ENCODE data around the gene HENMT1.

The HENMT1 gene

GRCh38 chr1:108627256-108627655 is 33.6 kb downstream of the HENMT1 start:
- H2AK5ac ChIP-seq (ENCODE audit: low read length), result no peak overlapping the region
- H3K36me3 ChIP-seq (ENCODE audit: control insufficient read depth in 1 of 2, insufficient read depth in 2 of 2, low read length in 2 of 2), result peaks cover 0 to 2% of the 10 kb centered on the region in 2 experiments
- H3K4me3 ChIP-seq (ENCODE audit: low read depth, low read length), result no peak overlapping the region
- H3K14ac ChIP-seq (ENCODE audit: low read length), result no peak overlapping the region
- no peak overlapping the region for H4K8ac ChIP-seq (ENCODE audit: low read depth, low read length)
- H3K4me2 ChIP-seq (ENCODE audit: low read length), result no peak overlapping the region
- no peak overlapping the region for H2BK5ac ChIP-seq (ENCODE audit: low read depth, low read length, poor library complexity)
- no peaks in the 10 kb centered on the region for H3K79me1 ChIP-seq (ENCODE audit: low read length)
- no peaks in the 10 kb centered on the region for H3K9me3 ChIP-seq (ENCODE audit: insufficient read depth, low read depth, low read length)
- no peak overlapping the region for H3K9ac ChIP-seq (ENCODE audit: low read length)
- H4K12ac ChIP-seq (ENCODE audit: low read depth, low read length), result no peak overlapping the region
- no peaks in the 10 kb centered on the region for H3K4me1 ChIP-seq (ENCODE audit: control insufficient read depth in 1 of 2, insufficient read depth in 2 of 2, low read length in 2 of 2)
- H4K91ac ChIP-seq (ENCODE audit: low read depth, low read length), result no peak overlapping the region
- H3K4ac ChIP-seq (ENCODE audit: low read depth, low read length), result no peak overlapping the region
- no peak overlapping the region for H2BK120ac ChIP-seq (ENCODE audit: insufficient read depth, low read length, poor library complexity)
- no peak overlapping the region for H2AFZ ChIP-seq (ENCODE audit: insufficient read depth, low read length, poor library complexity)
- H3K27me3 ChIP-seq (ENCODE audit: insufficient read depth, low read length), result no peaks in the 10 kb centered on the region
- H3K23ac ChIP-seq (ENCODE audit: low read length), result no peak overlapping the region
- H3K79me2 ChIP-seq (ENCODE audit: control insufficient read depth, insufficient read depth, low read length, poor library complexity), result no peaks in the 10 kb centered on the region
- no peak for DNase-seq
- no peak overlapping the region for H2BK12ac ChIP-seq (ENCODE audit: low read length)
- no peak overlapping the region for H3K27ac ChIP-seq (ENCODE audit: low read depth, low read length)
- no peak overlapping the region for H3K18ac ChIP-seq (ENCODE audit: low read length)
- no CpG with 5 or more reads among the region's 1 CpG for WGBS (ENCODE audit: extremely low coverage, insufficient coverage, insufficient read length)

GRCh38 chr1:108624069-108624468 is 36.8 kb downstream of the HENMT1 start:
- Histone ChIP-seq H2AFZ (ENCODE audit: insufficient read depth, low read length, poor library complexity) (no peak overlapping the region), H3K79me2 (ENCODE audit: control insufficient read depth, insufficient read depth, low read length, poor library complexity) (no peaks in the 10 kb centered on the region), H4K8ac (ENCODE audit: low read depth, low read length) (no peak overlapping the region), H2BK5ac (ENCODE audit: low read depth, low read length, poor library complexity) (no peak overlapping the region), H3K23ac (ENCODE audit: low read length) (no peak overlapping the region), H3K27me3 (ENCODE audit: insufficient read depth, low read length) (no peaks in the 10 kb centered on the region), H3K36me3 (ENCODE audit: control insufficient read depth in 1 of 2, insufficient read depth in 2 of 2, low read length in 2 of 2) (no peaks in the 10 kb centered on the region), H2BK120ac (ENCODE audit: insufficient read depth, low read length, poor library complexity) (no peak overlapping the region), H3K18ac (ENCODE audit: low read length) (no peak overlapping the region), H3K4ac (ENCODE audit: low read depth, low read length) (no peak overlapping the region), H3K4me1 (ENCODE audit: control insufficient read depth in 1 of 2, insufficient read depth in 2 of 2, low read length in 2 of 2) (no peaks in the 10 kb centered on the region), H2BK12ac (ENCODE audit: low read length) (no peak overlapping the region), H2AK5ac (ENCODE audit: low read length) (no peak overlapping the region), H3K14ac (ENCODE audit: low read length) (no peak overlapping the region), H3K4me2 (ENCODE audit: low read length) (no peak overlapping the region), H3K9ac (ENCODE audit: low read length) (no peak overlapping the region), H3K27ac (ENCODE audit: low read depth, low read length) (no peak overlapping the region), H4K91ac (ENCODE audit: low read depth, low read length) (no peak overlapping the region), H4K12ac (ENCODE audit: low read depth, low read length) (no peak overlapping the region), H3K79me1 (ENCODE audit: low read length) (no peaks in the 10 kb centered on the region), H3K4me3 (ENCODE audit: low read depth, low read length) (no peak overlapping the region), H3K9me3 (ENCODE audit: insufficient read depth, low read depth, low read length) (no peaks in the 10 kb centered on the region)
- WGBS (ENCODE audit: extremely low coverage, insufficient coverage, insufficient read length), result no CpG with 5 or more reads among the region's 1 CpG
- no peak for DNase-seq

- no CpG with 5 or more reads among the region's 2 CpGs for WGBS (ENCODE audit: extremely low coverage, insufficient coverage, insufficient read length)
- no peak overlapping the region for H3K9ac ChIP-seq (ENCODE audit: low read length)
- H4K12ac ChIP-seq (ENCODE audit: low read depth, low read length), result no peak overlapping the region
- H3K27ac ChIP-seq (ENCODE audit: low read depth, low read length), result no peak overlapping the region
- H3K23ac ChIP-seq (ENCODE audit: low read length), result no peak overlapping the region
- no peak overlapping the region for H3K14ac ChIP-seq (ENCODE audit: low read length)
- no peak overlapping the region for H4K8ac ChIP-seq (ENCODE audit: low read depth, low read length)
- H2BK12ac ChIP-seq (ENCODE audit: low read length), result no peak overlapping the region
- no peak overlapping the region for H3K4ac ChIP-seq (ENCODE audit: low read depth, low read length)
- no peak overlapping the region for H3K4me2 ChIP-seq (ENCODE audit: low read length)
- H3K79me2 ChIP-seq (ENCODE audit: control insufficient read depth, insufficient read depth, low read length, poor library complexity), result no peaks in the 10 kb centered on the region
- H3K36me3 ChIP-seq (ENCODE audit: control insufficient read depth in 1 of 2, insufficient read depth in 2 of 2, low read length in 2 of 2), result no peaks in the 10 kb centered on the region
- no peak overlapping the region for H4K91ac ChIP-seq (ENCODE audit: low read depth, low read length)
- no peaks in the 10 kb centered on the region for H3K4me1 ChIP-seq (ENCODE audit: control insufficient read depth in 1 of 2, insufficient read depth in 2 of 2, low read length in 2 of 2)
- H3K18ac ChIP-seq (ENCODE audit: low read length), result no peak overlapping the region
- DNase-seq, result no peak
- H3K4me3 ChIP-seq (ENCODE audit: low read depth, low read length), result no peak overlapping the region
- H2AFZ ChIP-seq (ENCODE audit: insufficient read depth, low read length, poor library complexity), result no peak overlapping the region
- no peak overlapping the region for H2BK5ac ChIP-seq (ENCODE audit: low read depth, low read length, poor library complexity)
- H2BK120ac ChIP-seq (ENCODE audit: insufficient read depth, low read length, poor library complexity), result no peak overlapping the region
- no peaks in the 10 kb centered on the region for H3K79me1 ChIP-seq (ENCODE audit: low read length)
- H3K27me3 ChIP-seq (ENCODE audit: insufficient read depth, low read length), result no peaks in the 10 kb centered on the region
- H2AK5ac ChIP-seq (ENCODE audit: low read length), result no peak overlapping the region
- H3K9me3 ChIP-seq (ENCODE audit: insufficient read depth, low read depth, low read length), result no peaks in the 10 kb centered on the region
These were observed 43.2 kb downstream of the HENMT1 start for GRCh38 chr1:108617724-108618056.

GRCh38 chr1:108617008-108617723 is 43.7 kb downstream of the HENMT1 start:
- Histone ChIP-seq H2BK5ac (ENCODE audit: low read depth, low read length, poor library complexity) (no peak overlapping the region), H3K27me3 (ENCODE audit: insufficient read depth, low read length) (no peaks in the 10 kb centered on the region), H3K14ac (ENCODE audit: low read length) (no peak overlapping the region), H3K23ac (ENCODE audit: low read length) (no peak overlapping the region), H3K9me3 (ENCODE audit: insufficient read depth, low read depth, low read length) (no peaks in the 10 kb centered on the region), H3K4me1 (ENCODE audit: control insufficient read depth in 1 of 2, insufficient read depth in 2 of 2, low read length in 2 of 2) (no peaks in the 10 kb centered on the region), H3K4ac (ENCODE audit: low read depth, low read length) (no peak overlapping the region), H3K27ac (ENCODE audit: low read depth, low read length) (no peak overlapping the region), H4K91ac (ENCODE audit: low read depth, low read length) (no peak overlapping the region), H4K12ac (ENCODE audit: low read depth, low read length) (no peak overlapping the region), H2AFZ (ENCODE audit: insufficient read depth, low read length, poor library complexity) (no peak overlapping the region), H2AK5ac (ENCODE audit: low read length) (no peak overlapping the region), H4K8ac (ENCODE audit: low read depth, low read length) (no peak overlapping the region), H3K9ac (ENCODE audit: low read length) (no peak overlapping the region), H3K36me3 (ENCODE audit: control insufficient read depth in 1 of 2, insufficient read depth in 2 of 2, low read length in 2 of 2) (no peaks in the 10 kb centered on the region), H2BK120ac (ENCODE audit: insufficient read depth, low read length, poor library complexity) (no peak overlapping the region), H3K79me2 (ENCODE audit: control insufficient read depth, insufficient read depth, low read length, poor library complexity) (no peaks in the 10 kb centered on the region), H2BK12ac (ENCODE audit: low read length) (no peak overlapping the region), H3K18ac (ENCODE audit: low read length) (no peak overlapping the region), H3K79me1 (ENCODE audit: low read length) (no peaks in the 10 kb centered on the region), H3K4me3 (ENCODE audit: low read depth, low read length) (no peak overlapping the region), H3K4me2 (ENCODE audit: low read length) (no peak overlapping the region)
- peak in 1 of 2 donors; percentile 14 for DNase-seq
- WGBS (ENCODE audit: extremely low coverage, insufficient coverage, insufficient read length), result no CpG with 5 or more reads among the region's 8 CpGs

All from trophoblast cell (in vitro differentiated cells and primary cell).